Measurements from ENCODE around the gene GLYAT.

Gene GLYAT

DNA sequence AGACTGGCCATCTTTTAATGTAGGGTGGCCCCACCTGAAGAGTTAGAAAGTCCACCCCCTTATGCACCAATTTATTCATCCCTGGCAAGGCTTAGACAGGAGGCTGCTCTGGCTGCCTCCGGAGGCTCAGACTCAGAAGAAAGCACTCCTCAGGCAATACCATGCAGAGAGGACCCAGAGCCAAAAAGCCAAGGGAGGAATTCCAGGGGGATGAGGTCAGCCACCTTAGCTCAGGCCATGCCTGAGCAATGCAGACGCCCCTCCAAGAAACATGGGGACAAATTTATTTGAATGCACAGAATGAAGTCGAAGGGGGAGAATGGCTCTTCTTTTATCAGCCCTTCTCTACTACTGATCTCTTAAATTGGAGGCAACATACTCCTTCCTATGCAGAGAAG is 39.7 kb upstream of the GLYAT start:
- Histone ChIP-seq H3K4me1 (ENCODE audit: low read length) (no peaks in the 10 kb centered on the region), H3K9me3 (ENCODE audit: insufficient read depth, low read length) (no peaks in the 10 kb centered on the region), H3K4me3 (ENCODE audit: low read length) (no peak overlapping the region), H3K27me3 (ENCODE audit: low read depth, low read length) (peaks cover 3% of the 10 kb centered on the region; the same call in 1 of the 2 replicates), H3K27ac (ENCODE audit: low read length) (no peak overlapping the region), H2AFZ (ENCODE audit: low read depth, low read length) (no peak overlapping the region), H4K20me1 (ENCODE audit: insufficient read depth, low read length) (no peaks in the 10 kb centered on the region), H3K79me2 (ENCODE audit: low read length) (no peaks in the 10 kb centered on the region), H3K4me2 (ENCODE audit: low read length) (no peak overlapping the region), H3K9ac (ENCODE audit: low read length) (no peak overlapping the region), H3K36me3 (replicated peaks; ENCODE audit: low read depth, low read length) (no peaks in the 10 kb centered on the region)
- TF ChIP-seq, protein P1, sequence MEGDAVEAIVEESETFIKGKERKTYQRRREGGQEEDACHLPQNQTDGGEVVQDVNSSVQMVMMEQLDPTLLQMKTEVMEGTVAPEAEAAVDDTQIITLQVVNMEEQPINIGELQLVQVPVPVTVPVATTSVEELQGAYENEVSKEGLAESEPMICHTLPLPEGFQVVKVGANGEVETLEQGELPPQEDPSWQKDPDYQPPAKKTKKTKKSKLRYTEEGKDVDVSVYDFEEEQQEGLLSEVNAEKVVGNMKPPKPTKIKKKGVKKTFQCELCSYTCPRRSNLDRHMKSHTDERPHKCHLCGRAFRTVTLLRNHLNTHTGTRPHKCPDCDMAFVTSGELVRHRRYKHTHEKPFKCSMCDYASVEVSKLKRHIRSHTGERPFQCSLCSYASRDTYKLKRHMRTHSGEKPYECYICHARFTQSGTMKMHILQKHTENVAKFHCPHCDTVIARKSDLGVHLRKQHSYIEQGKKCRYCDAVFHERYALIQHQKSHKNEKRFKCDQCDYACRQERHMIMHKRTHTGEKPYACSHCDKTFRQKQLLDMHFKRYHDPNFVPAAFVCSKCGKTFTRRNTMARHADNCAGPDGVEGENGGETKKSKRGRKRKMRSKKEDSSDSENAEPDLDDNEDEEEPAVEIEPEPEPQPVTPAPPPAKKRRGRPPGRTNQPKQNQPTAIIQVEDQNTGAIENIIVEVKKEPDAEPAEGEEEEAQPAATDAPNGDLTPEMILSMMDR (IDR thresholded peaks at IDR 0.05; ENCODE audit: low read depth, low read length): no peak

DNA sequence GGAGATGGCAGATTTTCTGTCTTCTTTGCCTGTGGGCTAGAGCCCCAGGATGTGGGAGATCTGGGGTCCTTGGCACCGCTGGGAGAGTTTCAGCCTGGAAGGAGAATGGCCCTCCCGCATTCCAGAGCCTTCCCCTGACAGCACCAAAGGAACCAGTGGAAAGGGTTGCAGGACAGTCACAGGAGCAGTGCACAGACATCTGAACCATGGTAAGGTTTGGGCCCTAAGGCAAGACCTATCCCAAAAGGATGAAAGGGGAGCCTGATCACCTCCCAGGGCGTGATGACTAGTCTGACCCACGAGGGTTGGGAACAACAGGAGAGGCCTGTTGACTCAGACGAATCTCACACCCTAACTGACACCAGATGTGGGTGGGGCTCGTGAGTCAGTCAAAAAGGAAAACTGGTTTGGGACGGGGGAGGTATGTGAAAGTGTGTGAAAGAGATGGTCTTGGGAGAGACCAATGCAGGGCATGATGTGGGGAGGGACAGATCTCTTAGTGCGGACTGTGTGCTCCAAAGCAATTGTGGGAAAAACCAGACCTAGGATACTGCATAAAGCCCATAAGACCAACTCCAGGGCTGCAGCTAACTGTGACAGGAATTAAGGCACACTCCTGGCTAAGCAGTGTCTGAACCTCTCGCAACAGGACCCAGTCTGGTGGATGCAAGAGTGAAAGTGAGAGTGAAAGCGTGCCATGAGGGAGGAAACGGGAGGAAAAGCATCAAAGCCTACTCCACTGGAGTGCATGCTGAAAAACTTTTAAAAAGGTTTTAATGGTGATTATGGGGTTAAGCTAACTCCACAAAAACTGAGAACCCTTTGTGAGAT is 39.1 kb upstream of the GLYAT start:
- H3K9me3 ChIP-seq (ENCODE audit: insufficient read depth, low read length): no peaks in the 10 kb centered on the region
- peaks cover 3% of the 10 kb centered on the region; the same call in 1 of the 2 replicates for H3K27me3 ChIP-seq (ENCODE audit: low read depth, low read length)
- H3K9ac ChIP-seq (ENCODE audit: low read length): no peak overlapping the region
- no peak overlapping the region for H3K4me2 ChIP-seq (ENCODE audit: low read length)
- no peaks in the 10 kb centered on the region for H3K79me2 ChIP-seq (ENCODE audit: low read length)
- H3K27ac ChIP-seq (ENCODE audit: low read length): no peak overlapping the region
- H3K4me3 ChIP-seq (ENCODE audit: low read length): no peak overlapping the region
- H3K36me3 ChIP-seq (replicated peaks; ENCODE audit: low read depth, low read length): no peaks in the 10 kb centered on the region
- TF ChIP-seq, protein P1 (IDR thresholded peaks at IDR 0.05; ENCODE audit: low read depth, low read length): no peak
- TF ChIP-seq EZH2phosphoT487 (IDR thresholded peaks at IDR 0.05; ENCODE audit: low read depth): no peak
- no peaks in the 10 kb centered on the region for H4K20me1 ChIP-seq (ENCODE audit: insufficient read depth, low read length)
- H2AFZ ChIP-seq (ENCODE audit: low read depth, low read length): no peak overlapping the region
- H3K4me1 ChIP-seq (ENCODE audit: low read length): no peaks in the 10 kb centered on the region

DNA sequence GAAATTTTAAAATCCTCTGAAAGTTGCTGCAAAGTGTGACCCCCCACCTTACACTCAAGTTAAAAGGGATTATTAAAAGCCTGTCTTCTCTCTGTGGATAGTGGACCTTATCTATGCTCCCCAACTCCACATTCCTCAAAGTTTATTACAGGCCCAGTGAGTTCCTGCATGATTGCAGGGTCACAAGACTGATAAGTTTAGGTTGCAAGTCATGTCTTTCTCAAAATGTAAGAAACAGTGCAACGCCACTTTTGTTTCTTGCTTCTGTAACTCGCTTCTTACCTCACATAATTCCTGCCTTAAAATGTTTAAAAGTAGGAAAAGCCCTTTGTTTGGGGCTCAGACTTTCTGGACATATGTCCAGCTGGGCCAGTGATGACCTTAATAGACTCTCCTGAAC is 38.4 kb upstream of the GLYAT start:
- H3K27me3 ChIP-seq (ENCODE audit: low read depth, low read length): peaks cover 3% of the 10 kb centered on the region; the same call in 1 of the 2 replicates
- H4K20me1 ChIP-seq (ENCODE audit: insufficient read depth, low read length): no peaks in the 10 kb centered on the region
- H3K4me2 ChIP-seq (ENCODE audit: low read length): no peak overlapping the region
- H3K79me2 ChIP-seq (ENCODE audit: low read length): no peaks in the 10 kb centered on the region
- TF ChIP-seq, protein P1 (IDR thresholded peaks at IDR 0.05; ENCODE audit: low read depth, low read length): no peak
- H3K9ac ChIP-seq (ENCODE audit: low read length): no peak overlapping the region
- H3K9me3 ChIP-seq (ENCODE audit: insufficient read depth, low read length): no peaks in the 10 kb centered on the region
- no peak overlapping the region for H2AFZ ChIP-seq (ENCODE audit: low read depth, low read length)
- H3K36me3 ChIP-seq (replicated peaks; ENCODE audit: low read depth, low read length): no peaks in the 10 kb centered on the region
- H3K4me3 ChIP-seq (ENCODE audit: low read length): no peak overlapping the region
- no peak overlapping the region for H3K27ac ChIP-seq (ENCODE audit: low read length)
- no peaks in the 10 kb centered on the region for H3K4me1 ChIP-seq (ENCODE audit: low read length)

DNA sequence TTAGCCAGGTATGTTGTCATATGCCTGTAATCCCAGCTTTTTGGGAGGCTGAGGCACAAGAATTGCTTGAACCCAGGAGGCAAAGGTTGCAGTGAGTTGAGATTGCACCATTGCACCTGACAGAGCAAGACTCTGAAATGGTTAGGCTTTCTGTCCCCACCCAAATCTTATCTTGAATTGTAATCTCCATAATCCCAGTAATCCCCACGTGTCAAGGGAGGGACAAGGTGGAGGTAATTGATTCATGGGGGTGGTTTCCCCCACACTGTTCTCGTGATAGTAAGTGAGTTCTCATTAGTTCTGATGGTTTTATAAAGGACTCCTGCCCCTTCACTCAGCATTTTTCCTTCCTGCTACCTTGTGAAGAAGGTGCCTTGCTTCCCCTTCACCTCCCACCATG is 37.6 kb upstream of the GLYAT start:
- Histone ChIP-seq H3K36me3 (replicated peaks; ENCODE audit: low read depth, low read length) (no peaks in the 10 kb centered on the region), H3K4me2 (ENCODE audit: low read length) (no peak overlapping the region), H2AFZ (ENCODE audit: low read depth, low read length) (no peak overlapping the region), H3K4me1 (ENCODE audit: low read length) (no peaks in the 10 kb centered on the region), H4K20me1 (ENCODE audit: insufficient read depth, low read length) (no peaks in the 10 kb centered on the region), H3K27me3 (ENCODE audit: low read depth, low read length) (peaks cover 3% of the 10 kb centered on the region; the same call in 1 of the 2 replicates), H3K9ac (ENCODE audit: low read length) (no peak overlapping the region), H3K9me3 (ENCODE audit: insufficient read depth, low read length) (no peaks in the 10 kb centered on the region), H3K79me2 (ENCODE audit: low read length) (no peaks in the 10 kb centered on the region), H3K27ac (ENCODE audit: low read length) (no peak overlapping the region), H3K4me3 (ENCODE audit: low read length) (no peak overlapping the region)
- TF ChIP-seq, protein P1 (IDR thresholded peaks at IDR 0.05; ENCODE audit: low read depth, low read length): no peak
- no peak for TF ChIP-seq EZH2phosphoT487 (IDR thresholded peaks at IDR 0.05; ENCODE audit: low read depth)
